ENCODE measurements around the gene CD46.
"Not testable (repeated sequence)": the region's sequence is repeated elsewhere in the genome, so short reads cannot be mapped to it uniquely, and the experiment has no call there.

CD46 gene

DNA sequence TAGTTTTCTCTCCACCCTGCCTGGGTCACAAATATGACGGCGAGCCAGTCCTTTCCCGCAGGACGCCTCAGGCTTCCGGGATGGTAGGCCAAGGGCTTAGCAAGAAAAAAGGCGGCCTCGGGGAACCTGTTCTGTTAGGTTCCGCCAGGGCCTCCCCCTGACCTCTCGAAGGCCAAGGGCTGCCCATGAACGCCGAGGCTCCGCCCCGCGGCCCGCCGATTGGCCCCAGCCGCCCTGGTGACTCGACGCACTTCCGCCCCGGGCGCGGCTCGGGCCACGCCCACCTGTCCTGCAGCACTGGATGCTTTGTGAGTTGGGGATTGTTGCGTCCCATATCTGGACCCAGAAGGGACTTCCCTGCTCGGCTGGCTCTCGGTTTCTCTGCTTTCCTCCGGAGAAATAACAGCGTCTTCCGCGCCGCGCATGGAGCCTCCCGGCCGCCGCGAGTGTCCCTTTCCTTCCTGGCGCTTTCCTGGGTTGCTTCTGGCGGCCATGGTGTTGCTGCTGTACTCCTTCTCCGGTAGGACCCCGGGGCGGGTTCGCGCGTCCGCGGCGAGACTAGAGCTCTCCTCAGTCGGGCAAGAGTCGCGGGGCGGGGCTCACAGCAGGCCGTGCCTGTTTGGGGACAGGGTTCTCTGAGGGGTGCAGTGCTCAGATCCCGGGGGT is at the start of gene CD46:
Gene CD46 (plus strand): TSS at position 265 of the 666 bp plus-strand sequence. CDS start 159 bp downstream, at position 424.
- DNase-seq (ENCODE audit: low spot score): peak; percentile 92
- TF ChIP-seq, protein P1, sequence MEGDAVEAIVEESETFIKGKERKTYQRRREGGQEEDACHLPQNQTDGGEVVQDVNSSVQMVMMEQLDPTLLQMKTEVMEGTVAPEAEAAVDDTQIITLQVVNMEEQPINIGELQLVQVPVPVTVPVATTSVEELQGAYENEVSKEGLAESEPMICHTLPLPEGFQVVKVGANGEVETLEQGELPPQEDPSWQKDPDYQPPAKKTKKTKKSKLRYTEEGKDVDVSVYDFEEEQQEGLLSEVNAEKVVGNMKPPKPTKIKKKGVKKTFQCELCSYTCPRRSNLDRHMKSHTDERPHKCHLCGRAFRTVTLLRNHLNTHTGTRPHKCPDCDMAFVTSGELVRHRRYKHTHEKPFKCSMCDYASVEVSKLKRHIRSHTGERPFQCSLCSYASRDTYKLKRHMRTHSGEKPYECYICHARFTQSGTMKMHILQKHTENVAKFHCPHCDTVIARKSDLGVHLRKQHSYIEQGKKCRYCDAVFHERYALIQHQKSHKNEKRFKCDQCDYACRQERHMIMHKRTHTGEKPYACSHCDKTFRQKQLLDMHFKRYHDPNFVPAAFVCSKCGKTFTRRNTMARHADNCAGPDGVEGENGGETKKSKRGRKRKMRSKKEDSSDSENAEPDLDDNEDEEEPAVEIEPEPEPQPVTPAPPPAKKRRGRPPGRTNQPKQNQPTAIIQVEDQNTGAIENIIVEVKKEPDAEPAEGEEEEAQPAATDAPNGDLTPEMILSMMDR (IDR thresholded peaks at IDR 0.05; ENCODE audit: extremely low read depth, missing control alignments): no peak

DNA sequence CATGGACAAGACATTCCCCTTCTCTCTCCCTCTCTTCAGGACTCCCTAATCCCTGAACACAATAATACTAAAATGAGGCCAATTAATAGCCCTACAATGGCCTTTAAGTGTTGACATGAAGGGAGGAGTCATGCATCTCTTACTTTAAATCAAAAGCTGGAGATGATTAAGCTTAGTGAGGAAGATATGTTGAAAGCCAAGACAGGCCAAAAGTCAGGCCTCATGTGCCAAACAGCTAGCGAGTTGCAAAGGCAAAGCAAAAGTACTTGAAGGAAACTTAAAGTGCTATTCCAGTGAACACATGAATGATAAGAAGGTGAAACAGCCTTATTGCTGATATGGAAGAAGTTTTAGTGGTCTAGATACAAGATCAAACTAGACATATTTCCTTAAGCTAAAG is 49.5 kb upstream of the CD46 start:
- TF ChIP-seq, protein P1 (IDR thresholded peaks at IDR 0.05; ENCODE audit: extremely low read depth, missing control alignments): no peak
- DNase-seq (ENCODE audit: low spot score): no peak

DNA sequence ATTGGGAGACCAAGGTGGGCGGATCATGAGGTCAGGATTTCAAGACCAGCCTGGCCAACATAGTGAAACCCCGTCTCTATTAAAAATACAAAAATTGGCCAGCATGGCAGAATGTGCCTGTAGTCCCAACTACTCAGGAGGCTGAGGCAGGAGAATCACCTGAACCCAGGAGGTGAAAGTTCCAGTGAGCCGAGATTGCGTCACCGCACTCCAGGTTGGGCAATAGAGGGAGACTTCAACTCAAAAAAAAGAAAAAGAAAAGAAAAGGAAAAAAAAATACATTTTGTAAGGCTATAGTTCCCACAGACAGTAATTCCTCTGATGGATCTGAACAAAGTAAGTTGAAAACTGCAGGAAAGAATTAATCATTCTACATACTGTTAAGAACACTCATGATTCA is 48.1 kb upstream of the CD46 start:
- TF ChIP-seq, protein P1 (IDR thresholded peaks at IDR 0.05; ENCODE audit: extremely low read depth, missing control alignments): no peak
- no peak for DNase-seq (ENCODE audit: low spot score)

DNA sequence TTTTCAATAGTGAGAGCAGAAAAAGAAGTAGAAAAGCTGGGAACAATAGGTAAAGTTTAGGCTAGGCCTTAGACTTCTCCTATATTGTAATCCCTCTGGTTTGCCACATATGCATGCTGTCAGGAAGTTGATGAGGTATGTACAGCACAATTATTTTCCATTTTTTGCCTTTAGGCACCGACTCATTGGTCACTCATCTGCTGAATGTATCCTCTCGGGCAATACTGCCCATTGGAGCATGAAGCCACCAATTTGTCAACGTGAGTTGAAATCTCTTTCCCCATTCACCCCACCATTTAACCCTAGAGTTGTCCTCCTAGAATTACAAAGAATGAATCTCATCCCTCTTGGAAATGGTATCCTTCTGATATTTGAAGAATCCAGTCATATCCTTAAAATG is 43.9 kb upstream of the CD46 start:
- not testable (repeated sequence) for DNase-seq (ENCODE audit: low spot score)

DNA sequence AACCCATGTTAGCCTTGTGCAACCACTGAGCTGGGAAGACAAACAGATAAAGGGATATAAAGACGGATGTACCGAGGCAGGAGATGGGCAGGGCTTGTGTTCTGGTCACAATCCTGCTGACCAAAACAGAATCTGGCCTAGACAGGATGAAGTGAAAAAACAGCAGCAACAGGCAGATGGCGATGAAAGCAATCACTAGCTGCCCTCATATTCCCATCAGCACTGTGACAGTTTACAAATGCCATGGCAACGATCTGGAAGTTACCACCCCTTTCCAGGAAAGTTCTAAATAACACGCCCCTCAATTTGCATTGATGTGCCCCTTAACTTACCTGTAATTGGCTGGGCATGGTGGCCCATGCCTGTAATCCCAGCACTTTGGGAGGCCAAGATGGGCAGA is 40.6 kb upstream of the CD46 start:
- DNase-seq (ENCODE audit: low spot score): no peak
- TF ChIP-seq, protein P1 (IDR thresholded peaks at IDR 0.05; ENCODE audit: extremely low read depth, missing control alignments): no peak

DNA sequence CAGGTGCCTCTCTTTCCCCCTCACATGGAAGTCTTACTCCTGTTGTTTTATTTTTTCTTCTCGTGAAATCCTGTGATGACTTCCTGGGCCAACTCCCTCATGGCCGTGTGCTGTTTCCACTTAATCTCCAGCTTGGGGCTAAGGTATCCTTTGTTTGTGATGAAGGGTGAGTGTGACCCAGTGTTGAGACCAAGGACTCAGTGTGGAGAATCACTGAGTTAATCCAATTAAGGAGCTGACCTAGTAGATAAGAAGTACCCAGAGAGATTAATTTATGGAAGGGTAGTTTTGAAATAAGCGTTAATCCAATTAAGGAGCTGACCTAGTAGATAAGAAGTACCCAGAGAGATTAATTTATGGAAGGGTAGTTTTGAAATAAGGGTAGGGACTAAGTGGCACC is 39.2 kb upstream of the CD46 start:
- DNase-seq (ENCODE audit: low spot score): not testable (repeated sequence)

DNA sequence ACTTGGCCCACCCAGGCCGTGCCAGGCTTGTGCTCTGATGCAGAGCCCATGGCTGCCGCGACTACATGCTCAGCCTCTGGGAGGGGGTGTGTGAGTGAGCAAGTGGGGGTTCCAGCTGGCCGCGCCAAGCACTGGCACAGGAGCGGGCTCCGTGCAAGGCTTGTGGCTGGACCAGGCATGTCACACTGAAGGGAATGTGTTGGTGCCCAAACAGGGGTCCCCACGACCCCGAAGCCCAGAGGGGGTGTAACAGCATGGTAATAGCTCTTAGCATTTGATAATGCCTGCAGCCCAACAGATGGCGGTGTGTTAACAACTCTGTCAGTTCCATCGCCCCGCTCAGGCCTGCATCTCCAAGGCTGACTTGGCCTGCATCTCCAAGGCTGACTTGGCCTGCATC is 38.3 kb upstream of the CD46 start:
- TF ChIP-seq, protein P1 (IDR thresholded peaks at IDR 0.05; ENCODE audit: extremely low read depth, missing control alignments): no peak
- DNase-seq (ENCODE audit: low spot score): no peak

DNA sequence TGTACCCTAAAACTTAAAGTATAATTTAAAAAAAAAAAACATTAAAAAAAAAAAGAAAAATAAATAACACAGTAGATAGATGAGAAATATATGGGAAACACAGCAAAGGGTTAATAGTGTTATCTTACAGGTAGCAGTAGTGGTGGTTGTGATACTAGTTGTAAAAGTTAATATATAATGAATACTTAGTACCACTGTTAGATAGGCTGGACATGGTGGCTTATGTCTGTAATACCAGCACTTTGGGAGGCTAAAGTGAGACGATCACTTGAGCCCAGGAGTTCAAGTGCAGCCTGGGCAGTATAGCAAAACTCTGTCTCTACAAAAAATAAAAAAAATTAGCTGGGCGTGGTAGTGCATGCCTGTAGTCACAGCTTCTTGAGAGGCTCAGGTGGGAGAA is 32.6 kb upstream of the CD46 start:
- no peak for DNase-seq (ENCODE audit: low spot score)
- TF ChIP-seq, protein P1 (IDR thresholded peaks at IDR 0.05; ENCODE audit: extremely low read depth, missing control alignments): no peak

DNA sequence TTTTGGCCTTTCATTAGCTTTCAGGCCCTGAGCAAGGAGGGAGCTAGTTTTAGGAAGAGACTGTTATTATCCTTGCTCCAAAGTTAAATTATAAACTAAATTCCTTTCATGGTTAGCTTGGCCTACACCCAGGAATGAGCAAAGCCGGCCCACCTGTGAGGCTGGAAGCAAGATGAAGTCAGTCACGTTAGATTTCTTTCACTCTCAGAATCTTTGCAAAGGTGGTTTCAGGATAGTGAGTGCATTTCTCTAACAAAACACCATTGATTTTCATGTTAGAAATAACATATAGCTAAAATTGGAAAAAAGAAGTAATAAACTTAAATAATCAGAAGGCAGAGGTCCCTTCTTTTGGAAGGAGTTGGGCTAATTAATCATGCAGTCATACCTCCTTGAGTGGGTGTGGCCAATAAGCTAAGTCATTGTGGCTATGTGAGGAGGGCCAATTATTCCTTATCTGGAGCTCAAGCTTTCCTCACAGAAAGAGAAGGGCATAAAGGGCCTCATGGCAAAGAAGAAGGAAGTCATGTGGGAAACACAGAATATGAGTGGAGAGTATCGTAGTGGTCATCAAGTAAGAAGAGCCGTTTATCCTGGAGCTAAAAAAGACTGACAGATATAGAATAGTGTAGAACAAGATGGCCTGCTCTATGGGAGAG is 23.5 kb upstream of the CD46 start:
- not testable (repeated sequence) for DNase-seq (ENCODE audit: low spot score)

DNA sequence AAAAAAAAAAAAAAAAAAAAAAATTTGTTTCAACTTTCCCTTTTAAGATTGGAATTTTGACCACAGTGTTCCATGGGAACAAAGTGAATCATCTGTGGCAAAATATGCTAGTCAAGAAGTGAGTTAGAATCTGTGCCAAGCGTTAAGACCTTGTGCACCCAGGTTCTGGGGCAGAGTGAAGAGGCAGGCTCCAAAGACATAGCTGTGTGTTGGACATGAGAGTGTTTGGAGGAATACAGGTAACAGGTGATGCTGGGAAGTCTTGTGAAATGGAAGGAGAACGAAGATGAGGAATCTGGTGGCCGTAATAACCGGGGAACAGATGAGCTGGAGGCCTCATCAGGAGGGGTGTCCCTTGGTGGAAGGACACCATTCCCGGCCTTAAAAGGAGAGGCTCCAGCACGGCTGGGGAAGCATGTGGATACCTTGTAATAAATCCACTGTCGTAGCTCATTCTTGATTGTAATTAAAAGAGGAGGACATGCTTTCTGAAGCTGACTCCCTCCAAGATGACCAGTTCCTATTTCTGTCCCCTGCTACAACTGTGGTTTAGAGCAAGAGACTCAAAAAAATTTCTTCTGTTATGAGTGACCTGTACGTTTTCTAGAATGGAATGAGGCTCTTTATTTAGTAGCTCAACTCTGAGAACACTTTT is 14.2 kb upstream of the CD46 start:
- not testable (repeated sequence) for DNase-seq (ENCODE audit: low spot score)

DNA sequence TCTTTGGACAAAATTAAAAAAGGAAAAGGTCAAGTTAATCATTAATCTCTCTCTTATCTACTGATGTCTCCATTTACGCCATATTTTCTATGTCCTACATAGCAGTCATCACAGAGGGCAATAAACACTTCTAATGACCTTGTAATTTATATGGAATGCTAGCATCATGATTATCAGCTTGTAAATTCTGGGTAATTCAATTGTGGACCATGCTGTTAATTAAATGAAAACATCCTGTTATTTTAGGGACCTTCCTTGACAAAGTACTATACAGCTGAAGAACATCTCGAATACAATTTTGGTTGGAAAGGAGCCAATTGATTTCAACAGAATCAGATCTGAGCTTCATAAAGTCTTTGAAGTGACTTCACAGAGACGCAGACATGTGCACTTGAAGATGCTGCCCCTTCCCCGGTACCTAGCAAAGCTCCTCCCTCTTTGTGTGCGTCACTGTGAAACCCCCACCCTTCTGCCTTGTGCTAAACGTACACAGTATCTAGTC is 13.6 kb upstream of the CD46 start:
- not testable (repeated sequence) for DNase-seq (ENCODE audit: low spot score)
